OCI-LY3 (cell line): ENCODE data around the gene MIPOL1.

Source experiments
- CTCF ChIP-seq: fragments of 200-600, 300-600 bp; sonication (generic); IDR thresholded peaks from 2 replicates; pipeline ENCODE4 v1.5.1; 2014; ENCODE audit warnings: antibody characterized with exemption, low read length, low read depth
- EZH2phosphoT487 ChIP-seq: fragments of 200-600 bp; shearing (Covaris generic); IDR thresholded peaks from 2 replicates; pipeline ENCODE4 v1.6.1; 2018; ENCODE audit warnings: antibody characterized with exemption, mixed run types, low read depth

DNA sequence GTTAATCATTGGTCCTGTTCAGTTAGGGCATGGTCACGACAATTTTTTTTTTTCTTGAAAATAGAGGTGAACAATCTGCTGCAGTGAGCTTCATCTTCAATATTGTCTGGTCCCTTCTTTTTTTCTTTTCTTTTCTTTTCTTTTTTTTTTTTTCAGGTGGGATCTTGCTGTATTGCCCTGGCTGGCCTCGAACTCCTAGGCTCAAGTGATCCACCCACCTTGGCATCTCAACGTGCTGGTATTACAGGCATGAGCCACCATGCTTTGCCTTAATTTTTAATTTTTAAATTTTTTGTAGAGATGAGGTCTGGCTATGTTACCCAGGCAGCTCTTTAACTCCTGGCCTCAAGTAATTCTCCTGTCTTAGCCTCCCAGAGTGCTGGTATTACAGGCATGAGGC, 36.5 kb downstream of the MIPOL1 start:
- TF ChIP-seq CTCF = no peak
- no peak for TF ChIP-seq EZH2phosphoT487
